HG03025 (cell line): ENCODE data around the gene RNF44.

Source experiments
- ATAC-seq: cut with Tn5 transposase; IDR thresholded peaks from one replicate; pipeline ENCODE4 v1.9.1; 2021; ENCODE audit warnings: mild to moderate bottlenecking, moderate library complexity; ENCODE audit not compliant: unreplicated experiment, low FRiP score

RNF44 gene

GRCh38 chr5:176537554-176538229 is 490 bp upstream of the RNF44 start:
- ATAC-seq = peak; percentile 63

- peak; percentile 23 for ATAC-seq
Observed at GRCh38 chr5:176536132-176536901, 885 bp downstream of the RNF44 start.

- no peak for ATAC-seq
Observed at GRCh38 chr5:176535664-176536131, 1.5 kb downstream of the RNF44 start.

DNA sequence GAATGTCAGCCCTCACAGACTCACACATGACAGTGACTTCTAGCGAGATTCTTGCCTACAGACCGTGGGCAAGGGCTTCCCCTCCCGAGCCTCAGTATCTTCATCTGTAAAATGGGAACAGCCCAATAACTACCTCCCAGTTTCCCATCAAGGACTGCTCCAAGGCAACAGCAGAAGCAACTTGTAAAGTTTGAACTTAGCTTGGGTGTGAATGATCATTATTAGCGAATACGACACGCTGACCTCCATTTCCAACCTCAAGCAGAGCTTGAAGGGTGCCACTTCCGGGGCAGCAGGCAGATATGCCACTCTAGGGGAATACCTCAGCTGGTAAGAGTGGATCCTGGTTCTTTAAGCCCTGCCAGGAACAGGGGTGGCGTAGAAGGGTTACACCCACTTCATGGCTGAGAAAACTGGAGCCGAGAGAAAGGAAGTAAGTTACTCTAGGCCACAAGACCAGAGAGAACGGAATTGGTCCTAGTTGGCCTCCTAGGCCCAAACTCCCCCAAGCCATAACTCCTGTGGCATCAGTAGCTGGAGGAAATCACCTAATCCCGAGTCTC is 2.0 kb downstream of the RNF44 start:
- ATAC-seq = no peak

GRCh38 chr5:176534640-176535039 is 2.6 kb downstream of the RNF44 start:
- ATAC-seq = no peak

- ATAC-seq = no peak
Observed at GRCh38 chr5:176533894-176534611, 3.1 kb downstream of the RNF44 start.

- ATAC-seq = no peak
Observed at GRCh38 chr5:176533390-176533789, 3.8 kb downstream of the RNF44 start.

DNA sequence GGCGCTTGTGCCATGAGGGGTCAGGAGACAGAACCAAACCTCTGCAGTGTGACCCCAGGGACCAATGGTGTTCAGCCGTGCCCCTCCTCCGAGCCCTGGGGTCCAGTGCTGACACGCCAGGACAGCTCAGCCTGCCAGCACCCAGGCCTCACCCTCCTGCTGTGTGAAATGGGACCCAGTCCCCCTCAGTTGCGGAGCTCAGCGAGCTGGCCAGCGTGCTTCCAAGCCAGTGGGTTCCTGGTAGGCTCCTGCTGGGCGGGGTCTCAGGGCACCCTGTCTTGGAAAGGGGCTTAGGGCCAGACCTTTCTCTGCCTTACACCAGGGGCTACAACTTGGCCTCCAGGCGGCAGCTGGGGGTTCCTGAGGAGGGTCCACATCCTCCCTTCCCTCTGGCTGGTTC is 4.4 kb downstream of the RNF44 start:
- ATAC-seq = no peak

- ATAC-seq = no peak
Observed at GRCh38 chr5:176531902-176532493, 5.2 kb downstream of the RNF44 start.

DNA sequence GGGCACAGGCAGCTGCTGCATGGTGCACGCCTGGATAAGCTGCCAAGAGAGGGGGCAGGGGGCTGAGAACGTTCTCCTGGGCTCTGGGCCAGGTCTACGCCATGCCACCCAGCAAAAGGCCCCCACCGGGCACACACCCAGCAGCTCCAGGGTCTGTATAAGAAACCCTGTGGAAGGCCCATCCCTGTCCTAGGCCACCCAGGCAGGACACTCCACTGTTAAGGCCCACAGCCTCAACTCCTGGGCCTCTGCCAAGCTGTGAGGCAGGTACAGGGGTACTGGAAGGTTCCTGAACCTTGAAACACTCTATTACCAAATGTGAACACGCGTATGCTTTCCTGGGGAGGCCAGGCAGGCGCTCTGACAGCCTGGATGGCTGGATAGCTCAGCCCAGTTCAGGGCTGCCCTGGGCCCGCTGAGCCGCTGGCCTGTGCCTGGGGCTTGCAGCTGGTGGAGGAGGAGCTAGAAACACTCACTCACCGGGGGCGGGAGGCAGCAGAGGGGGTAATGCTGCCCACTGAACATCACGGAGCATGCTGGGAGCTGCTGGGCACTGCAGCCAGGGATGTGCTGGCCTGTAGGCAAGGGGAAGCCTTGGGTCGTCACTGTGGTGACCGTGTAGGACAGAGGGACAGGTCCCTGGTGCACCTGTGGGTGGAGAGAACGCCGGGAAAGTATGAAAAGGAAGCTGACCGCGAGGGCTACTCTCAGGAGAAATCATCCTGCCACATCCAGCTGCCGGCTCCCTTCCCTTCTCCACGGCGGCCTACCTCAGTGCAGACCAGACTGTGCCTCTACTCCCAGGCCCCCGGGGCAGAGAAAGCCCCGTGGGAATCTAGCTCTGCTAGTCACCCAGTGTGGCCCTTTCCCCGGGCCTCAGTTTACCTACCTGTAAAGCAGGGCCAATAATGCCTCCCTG is 6.0 kb downstream of the RNF44 start:
- ATAC-seq = no peak

DNA sequence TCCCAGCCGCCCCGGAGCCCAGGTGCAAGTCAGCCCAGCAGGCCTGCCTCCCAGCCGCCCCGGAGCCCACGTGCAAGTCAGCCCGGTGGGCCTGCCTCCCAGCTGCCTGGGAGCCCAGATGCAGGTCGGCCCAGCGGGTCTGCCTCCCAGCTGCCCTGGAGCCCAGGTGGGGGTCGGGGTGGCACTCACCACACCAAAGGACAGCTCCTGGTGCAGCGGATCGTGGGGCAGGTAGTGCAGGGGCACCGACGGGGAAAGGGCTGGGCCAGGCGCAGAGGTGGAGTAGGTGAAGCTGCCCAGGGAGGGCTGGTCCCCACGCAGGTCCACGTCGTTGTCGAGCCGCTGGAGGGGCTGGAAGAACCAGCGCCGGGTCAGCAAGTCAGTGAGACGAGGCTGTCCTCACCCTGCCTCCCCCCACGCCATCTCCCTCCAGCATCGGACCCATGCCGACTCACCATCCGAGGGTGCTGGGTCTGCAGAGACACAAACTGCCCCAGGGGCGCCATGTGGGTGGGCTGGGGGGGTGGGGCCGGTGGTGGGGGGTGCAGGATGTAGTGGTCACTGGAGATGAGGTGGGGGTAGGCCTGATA is 6.7 kb downstream of the RNF44 start:
- no peak for ATAC-seq

DNA sequence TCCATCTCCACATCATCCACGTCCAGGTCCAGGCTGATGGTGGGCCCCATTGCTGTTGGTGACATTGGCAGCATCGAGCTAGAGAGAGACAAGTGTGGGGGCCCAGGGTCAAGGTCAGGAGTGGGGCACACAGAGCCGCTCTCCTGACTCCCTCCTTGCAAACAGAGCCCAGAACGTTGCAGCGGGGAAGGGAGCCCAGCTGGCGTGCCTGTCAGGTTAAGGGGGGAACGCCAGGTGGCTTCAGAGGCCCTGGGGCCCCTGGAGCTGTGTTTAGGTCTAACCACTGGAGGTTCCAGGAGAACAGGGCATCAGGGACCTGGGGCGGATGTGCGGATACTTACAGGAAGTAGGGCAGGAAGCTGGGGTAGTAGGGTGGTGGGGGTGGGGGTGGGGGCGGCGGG is 7.5 kb downstream of the RNF44 start:
- ATAC-seq = no peak

DNA sequence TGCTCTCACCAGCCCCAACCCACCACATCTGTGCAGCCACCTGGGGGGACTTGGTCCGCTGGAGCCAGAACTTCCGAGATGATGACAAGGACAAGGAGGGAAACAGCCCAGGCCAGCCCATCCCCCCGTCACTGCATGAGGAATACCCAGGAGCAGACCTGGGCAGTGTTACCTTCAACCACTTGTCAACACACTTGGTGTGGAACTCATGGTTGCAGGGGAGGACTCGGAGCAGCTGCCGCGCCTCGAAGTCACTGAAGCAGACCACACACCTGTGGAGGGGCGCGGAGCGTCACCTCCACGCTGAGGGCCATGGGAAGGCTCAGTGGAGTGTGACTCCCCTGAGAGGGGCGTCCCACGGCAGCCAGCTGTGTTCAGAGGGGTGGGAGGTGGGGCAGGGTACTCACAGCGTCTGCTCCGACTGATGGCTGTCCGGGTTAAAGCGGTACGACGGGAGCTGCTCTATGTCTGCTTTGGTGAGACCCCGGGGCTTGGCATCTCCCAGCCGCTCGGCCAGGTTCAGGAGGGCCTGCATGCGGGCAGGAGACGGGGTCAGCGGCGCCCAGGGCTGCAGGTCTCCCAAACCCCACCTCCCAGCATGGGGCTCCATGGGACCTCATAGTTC is 8.0 kb downstream of the RNF44 start:
- ATAC-seq = no peak

DNA sequence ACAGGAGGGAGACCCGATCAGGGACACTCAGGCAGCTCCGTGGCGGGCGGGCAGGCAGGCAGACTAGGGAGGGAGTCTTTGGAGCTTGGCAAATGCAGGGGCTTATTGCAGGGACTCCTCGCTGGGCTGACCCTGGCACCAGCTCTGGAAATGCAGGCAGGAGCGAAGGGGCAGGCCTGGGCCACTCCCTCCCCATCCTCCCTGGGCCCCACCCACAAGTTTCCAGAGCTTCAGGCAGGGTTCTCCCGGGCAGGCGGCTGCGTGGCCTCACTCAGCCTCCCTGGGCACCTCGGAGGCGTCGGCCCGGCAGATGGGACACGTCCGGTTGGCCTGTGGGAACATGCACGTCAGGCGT is 8.5 kb downstream of the RNF44 start:
- ATAC-seq = no peak

- ATAC-seq = no peak
Observed at GRCh38 chr5:176528301-176528700, 8.9 kb downstream of the RNF44 start.

DNA sequence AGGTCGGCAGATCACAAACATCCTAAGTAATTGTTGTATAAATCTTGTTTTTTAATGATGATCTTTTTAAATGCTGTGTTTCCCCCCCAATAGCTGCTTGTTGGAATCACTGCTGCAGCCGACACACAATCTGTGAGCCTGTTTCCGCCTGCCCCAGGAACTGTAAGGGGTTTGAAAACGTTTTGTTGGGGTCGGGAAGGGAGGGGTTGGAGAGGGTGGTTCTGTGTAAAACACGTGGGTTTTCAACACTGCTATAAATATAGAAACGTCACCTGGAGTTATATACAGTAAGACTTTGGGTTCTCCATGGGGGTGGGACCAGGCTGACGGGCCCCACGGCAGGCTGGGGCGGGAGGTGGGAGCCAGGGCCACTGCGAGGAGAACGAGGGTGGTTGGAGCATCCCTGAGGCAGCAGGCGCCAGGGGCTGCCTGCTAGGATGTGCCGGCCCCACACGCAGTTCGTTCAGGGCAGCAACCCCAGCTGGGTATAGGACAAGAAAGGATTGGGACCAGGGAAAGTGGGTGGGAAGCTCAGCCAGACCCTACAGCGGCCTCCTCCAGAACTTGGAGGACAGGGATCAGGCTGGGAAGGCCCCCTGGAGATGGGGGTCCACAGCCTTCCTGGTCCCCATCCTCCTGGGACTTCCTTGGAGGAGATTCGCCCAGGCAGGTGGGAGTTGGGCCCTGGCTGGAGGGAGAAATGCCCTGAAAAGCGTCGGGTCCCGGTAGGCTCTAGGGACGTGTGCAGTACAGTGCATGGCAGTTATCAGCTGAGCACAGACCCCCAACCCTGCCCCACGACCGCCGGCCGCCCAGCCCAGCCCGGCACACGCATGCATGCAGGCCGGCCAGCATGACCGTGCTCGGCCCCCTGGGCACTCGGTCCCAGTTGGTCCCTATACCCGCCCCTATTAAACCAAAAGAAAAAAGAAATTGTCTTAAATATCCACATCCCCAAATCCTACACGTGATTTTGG is 9.7 kb downstream of the RNF44 start:
- ATAC-seq = no peak

- ATAC-seq = no peak
Observed at GRCh38 chr5:176526462-176526861, 10.7 kb downstream of the RNF44 start.

GRCh38 chr5:176525677-176526076 is 11.5 kb downstream of the RNF44 start:
- ATAC-seq = no peak
